Lung microvascular endothelial cell (primary cell): ENCODE results near the gene AKAP13. TPM values are rescaled to one million over a fixed set of nuclear protein-coding genes. Genes with fewer than 3 reads are reported as not detected.

Source experiments
- DNase-seq, 2 donors: peaks; one replicate each; pipeline versions ENCODE4 v3.0.0 to v3.0.0-alpha.2; 2010; ENCODE audit warnings: low read depth in 2 of 2
- total RNA-seq: library from RNA; depleted of rRNA; stranded (reverse); fragments of >200 nt; gene quantifications from 2 replicates; pipeline ENCODE4 v1.2.1, GENCODE V29; 2014

The AKAP13 gene
- total RNA-seq, 1 donor from 2014 or later = 44.4 TPM

- DNase-seq = no peak
Measured at GRCh38 chr15:85593809-85594445, 213.5 kb downstream of the AKAP13 start.

GRCh38 chr15:85595804-85596536 is 215.6 kb downstream of the AKAP13 start:
- no peak for DNase-seq

DNA sequence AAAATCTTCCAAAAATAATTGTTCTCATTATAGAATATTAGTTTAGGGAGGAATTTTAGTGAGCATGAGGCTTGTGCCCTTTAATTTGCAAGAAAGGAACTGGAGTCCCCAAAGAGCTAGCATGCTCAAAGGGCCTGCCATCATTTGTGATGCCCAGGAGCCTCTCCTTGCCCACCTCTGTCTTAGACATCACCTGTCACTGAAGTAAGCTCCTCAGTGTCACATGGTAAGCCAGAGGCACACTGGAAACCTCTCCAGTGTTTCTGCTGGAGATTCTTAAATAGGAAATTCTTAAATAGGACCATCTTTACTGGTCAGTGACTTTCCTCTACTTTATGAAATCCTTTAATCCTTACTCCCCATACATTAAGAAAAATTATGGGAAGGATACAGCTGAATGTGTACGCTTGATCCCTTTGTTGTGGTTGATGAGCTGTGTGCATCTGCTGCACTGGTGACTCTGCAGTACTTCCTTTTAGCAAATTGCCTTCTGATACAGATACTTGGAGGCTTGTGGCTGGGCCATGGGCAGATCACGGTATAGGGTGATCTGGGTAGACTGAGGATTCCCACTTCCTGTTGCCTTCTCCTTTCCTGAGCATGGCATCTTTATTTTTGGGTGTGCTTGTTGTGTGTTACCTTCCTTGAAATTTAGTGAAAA is 216.9 kb downstream of the AKAP13 start:
- no peak for DNase-seq

- DNase-seq = no peak
Measured at GRCh38 chr15:85598219-85598618, 217.8 kb downstream of the AKAP13 start.

DNA sequence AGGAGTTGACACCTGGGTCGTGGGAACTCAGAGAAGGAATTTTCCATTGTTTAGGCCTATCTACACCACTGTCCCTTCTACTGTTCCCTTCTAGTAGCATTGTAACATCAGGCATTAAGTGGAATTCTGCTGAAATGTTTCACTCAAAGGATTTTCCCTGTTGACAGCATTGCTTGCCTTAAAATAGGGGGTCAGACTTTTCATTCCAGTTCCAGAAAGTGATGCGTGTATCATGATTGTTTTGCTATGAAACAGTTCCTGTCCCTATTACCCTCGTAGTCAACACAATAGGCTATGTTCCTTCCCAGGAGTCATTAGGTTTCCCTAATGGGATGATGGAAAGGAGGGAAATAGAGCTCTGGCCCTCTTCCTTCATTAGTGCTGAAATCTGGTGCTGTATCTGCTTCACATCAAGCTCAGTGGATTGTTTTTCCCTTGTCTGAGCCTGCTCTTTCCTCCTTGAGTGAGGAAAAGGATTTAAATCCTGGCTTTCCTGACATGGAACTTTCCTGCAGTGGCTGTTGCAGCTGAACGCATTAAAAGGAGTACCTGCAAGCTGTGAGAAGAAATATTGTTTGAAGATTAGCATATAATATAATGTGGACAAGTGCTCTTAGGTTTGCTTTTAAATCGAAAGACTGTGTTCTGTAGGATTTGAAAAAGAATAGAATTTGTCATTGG is 218.5 kb downstream of the AKAP13 start:
- peak; percentile 84 to 92 for DNase-seq

DNA sequence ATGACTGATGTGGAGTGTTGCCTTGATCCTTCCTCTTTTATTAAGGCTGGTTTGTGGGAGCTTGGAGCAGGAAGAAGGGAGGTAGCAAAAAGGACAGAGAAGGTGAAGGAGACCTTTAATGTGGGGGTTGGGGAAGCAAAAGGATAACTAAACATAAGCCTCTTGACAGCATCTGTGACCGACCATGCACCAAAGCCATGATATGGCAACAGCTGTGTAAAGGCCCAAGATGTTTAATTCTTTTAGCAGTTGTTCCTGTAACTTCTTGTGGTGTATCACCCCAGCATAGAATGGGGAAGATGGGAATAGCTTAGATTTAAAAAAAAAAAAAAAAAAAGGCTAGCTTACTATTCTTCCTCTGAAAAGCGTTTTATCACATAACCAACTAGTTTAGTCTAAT is 219.6 kb downstream of the AKAP13 start:
- no peak for DNase-seq

DNA sequence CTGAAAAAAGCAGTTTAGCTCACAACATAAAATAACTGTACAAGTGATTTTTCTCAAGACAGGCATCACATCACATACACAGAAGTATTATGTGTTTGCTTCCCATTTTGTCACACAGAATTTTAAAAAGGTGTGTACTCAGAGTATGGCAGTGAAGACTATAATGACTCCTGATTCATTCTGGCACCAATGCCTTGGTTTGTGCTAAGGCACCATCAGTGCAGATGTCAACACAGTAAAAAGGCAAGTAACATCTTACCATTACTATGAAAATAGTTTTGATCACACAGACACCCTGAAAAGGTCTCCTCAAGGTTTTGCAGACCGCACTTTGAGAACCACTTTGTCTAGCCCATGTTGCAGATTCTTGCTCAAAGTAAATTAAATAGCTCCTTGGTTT is 222.8 kb downstream of the AKAP13 start:
- DNase-seq = no peak

DNA sequence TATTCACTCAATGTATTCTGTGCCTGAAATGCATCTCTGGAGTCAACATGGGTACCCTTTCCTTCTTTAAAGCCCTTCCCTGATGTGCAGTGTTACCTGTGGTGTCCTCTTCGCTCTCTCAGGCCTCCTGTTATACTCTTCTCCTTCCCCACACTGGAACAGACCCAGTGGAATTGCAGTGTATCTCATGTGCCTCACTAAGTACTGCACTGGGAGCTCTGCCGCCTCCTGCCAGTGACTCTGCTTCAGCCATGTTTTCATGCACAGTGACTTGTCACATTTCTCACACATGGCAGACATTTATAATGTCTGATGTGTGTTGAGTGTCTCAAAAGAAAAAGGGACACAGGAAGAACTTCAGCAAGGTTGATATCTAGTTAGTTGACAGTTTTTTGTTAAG is 223.3 kb downstream of the AKAP13 start:
- no peak for DNase-seq

DNA sequence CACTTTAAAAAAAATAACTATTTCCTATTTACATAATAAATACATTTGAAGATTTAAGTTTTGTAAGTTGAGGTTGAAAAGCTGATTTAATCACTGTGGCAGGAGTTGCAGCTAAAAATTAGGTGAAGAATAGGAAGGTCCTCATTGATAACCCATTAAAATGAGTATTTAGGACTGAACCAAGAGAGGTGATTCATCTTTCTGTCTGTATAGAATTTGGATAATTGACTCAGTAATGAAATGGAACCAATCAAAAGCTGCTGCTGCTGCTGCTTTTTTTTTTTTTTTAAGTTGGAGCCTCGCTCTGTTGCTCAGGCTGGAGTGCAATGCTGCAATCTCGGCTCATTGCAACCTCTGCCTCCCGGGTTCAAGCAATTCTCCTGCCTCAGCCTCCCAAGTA is 223.8 kb downstream of the AKAP13 start:
- no peak for DNase-seq

GRCh38 chr15:85606738-85607137 is 226.3 kb downstream of the AKAP13 start:
- DNase-seq = no peak

GRCh38 chr15:85607141-85607806 is 226.9 kb downstream of the AKAP13 start:
- DNase-seq = peak; percentile 63 to 82

GRCh38 chr15:85607842-85608241 is 227.4 kb downstream of the AKAP13 start:
- peak; percentile 89 to 94 for DNase-seq

DNA sequence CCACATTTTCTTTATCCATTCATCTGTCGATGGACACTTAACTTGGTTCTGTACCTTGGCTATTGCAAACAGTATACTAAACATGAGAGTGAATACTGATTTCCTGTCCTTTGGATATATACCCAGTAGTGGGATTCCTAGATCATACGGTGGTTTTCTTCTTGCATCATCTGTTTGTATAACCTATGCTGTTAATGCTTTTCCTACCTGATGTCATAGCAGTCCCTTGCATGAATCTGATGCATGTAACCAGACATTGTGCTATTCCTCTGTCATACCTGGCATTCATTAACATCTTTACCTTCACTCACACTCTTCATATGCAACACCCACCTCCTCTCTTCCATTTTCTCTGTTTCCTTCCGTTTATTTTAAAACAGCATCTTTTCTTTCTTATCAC is 229.1 kb downstream of the AKAP13 start:
- DNase-seq = no peak

GRCh38 chr15:85611361-85611760 is 231.0 kb downstream of the AKAP13 start:
- DNase-seq = no peak

DNA sequence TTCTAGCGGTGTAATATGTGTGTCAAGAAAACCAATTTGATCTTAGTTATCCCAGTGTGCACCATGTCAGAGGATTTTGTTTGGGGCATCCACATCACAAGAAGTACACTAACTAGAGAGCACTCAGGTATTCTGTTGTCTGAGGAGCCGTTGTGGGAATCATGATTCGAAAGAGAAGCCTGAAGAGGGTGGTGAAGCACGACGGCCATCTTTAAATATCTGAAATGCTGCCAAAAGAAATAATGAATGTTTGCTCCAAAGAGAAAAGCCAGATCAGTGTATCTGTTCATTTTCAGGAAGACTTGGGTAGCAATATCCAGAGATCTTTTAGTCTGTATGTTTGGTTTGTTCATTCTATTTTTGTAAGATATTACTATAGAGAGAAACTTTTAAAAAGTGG is 233.7 kb downstream of the AKAP13 start:
- DNase-seq = no peak

DNA sequence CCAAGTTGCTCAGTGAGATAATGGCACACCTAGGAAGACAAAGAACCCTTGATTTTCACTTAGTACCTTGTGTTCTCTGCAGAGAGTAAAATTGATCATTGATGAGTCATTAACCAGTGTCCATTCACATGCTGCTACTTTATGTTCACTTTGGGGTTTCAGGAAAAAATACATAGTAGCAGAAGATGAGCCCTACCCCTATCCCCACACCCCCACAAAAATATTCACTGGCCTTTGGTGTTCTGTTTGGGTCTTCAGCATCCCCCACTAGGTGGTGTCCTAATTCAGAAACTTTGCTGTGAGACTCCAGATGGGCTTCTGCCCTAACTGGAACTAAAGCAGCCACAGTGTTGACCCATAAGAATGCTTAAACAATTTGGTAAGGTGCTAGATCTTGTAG is 235.5 kb downstream of the AKAP13 start:
- DNase-seq = peak; percentile 53 to 73

DNA sequence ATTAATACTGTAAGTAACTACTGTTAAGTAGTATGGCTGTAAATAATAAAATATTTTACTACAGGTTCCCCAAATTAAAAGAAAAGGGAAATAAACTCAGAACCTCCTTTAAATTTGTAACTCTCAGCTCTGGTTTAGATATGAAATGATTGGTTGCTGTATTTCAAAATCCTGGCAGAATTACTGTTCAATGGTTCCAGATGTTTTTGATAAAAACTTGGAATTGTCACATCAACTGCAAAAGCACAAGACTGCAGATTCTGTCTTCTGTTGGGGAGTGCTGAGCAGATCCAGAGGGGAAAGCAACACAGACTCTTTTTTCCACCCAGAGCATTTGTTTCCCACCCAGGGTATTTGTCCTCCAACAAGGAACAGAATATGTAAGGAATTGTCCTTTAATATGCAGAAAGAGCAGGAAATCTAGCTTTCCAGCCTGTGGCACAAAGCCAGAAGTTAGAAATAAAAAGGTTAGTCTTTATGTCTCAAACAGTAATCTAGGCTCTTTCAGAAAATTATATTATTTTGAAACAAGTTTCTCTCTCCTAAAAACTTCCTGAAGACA is 236.2 kb downstream of the AKAP13 start:
- DNase-seq = peak in 1 of 2 donors; percentile 14

GRCh38 chr15:85618228-85618505 is 237.8 kb downstream of the AKAP13 start:
- DNase-seq = no peak

DNA sequence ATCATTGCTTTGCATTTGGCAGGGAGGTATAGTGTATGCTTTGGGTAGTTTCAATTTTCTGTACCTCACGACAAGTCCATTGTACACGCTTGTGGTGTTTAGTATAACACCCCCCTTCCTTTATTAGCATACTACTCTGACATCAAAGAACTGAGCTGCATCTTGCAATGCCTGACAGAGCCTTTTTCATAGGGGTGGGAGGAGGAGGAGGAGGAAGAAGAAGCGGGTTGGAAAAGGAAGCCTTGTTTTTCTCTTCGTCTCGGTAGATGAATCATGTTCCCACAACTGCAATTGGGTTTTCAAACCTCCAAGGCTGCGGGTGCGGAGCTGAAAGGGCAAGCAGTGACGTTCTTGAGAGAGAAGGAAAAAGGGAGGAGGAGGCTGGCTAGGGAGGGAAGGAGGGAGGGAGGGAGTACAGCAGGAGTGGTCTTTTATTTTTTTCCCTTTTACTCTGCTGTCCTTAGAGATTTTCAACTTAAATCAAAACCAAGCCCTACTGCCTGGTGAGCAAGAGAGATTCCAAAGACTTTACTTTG is 238.6 kb downstream of the AKAP13 start:
- peak in 1 of 2 donors; percentile 96 for DNase-seq

DNA sequence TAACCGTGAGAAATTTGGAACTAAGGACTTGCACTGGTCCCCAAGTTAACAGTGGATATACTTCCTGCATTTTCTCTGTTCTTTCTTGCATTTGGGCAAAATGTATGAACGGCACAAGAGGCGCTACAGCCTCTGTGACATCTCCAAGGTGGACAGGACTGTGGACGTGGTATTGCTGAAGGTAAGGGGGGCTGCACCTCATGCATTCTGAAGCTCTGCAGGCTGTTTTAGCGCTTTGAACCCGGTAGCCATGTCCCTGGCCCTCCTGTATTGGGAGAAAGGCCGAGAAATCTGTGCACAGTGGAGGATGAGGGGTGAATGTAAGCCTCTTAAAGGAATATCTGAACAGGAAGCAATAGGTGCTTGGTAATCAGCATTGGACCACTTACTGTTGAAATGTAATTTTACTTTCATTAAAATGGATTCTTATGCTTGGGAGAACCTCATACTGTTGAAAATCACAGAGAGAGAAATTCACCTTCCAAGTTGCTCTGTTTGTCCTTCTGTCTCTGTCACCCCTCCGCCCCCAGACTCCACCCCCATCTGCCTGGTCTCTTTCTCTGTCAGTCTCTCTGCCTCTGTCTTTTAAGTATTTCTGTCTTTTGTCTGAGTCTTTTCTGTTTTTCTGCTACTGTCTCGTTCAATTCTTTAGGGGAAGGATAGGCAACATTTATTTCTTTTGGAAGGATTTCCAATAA is 239.7 kb downstream of the AKAP13 start:
- DNase-seq = peak in 1 of 2 donors; percentile 26

- DNase-seq = peak in 1 of 2 donors; percentile 85
Measured at GRCh38 chr15:85620690-85621049, 240.3 kb downstream of the AKAP13 start.
